Heart left ventricle (tissue), 13 donors: ENCODE measurements around the gene CARD14.

Experiments used
- CTCF ChIP-seq, 12 donors: fragments of 200-600 bp; sonication (generic) in 4 of 12; IDR thresholded peaks; one replicate each; pipeline versions ENCODE4 v1.5.0 to v1.8.0; 2018 to 2022; ENCODE audit warnings: antibody characterized with exemption in 12 of 12, mild to moderate bottlenecking in 5 of 12
- POLR2A ChIP-seq, 2 donors: fragments of 450-650 bp; IDR thresholded peaks; one replicate each; pipeline ENCODE4 v1.6.1; 2017; ENCODE audit warnings: antibody characterized with exemption in 2 of 2, mild to moderate bottlenecking in 2 of 2, moderate library complexity in 2 of 2
- donor health status: ischemic (EF 13 %, LVEDD 7.1; RV severe dilation, severe dysfunction).
- donor health status: DM: no; HTN: yes; CAD: no.
- donor health status: DM: no; HTN: no; CAD: no.
- donor health status: ischemic (EF 25% LVEDD 6.9; RV normal size, moderate dysfunction).
- donor health status: ischemic (EF 25% LVEDD 5.7; RV mildly dilated, moderate dysfunction).
- donor health status: ischemic (EF 35%, LVEDD 5.7; RV mildly dilated, moderate dysfunction).
- donor health status: nonischemic (EF 11% LVEDD 7.7; RV severe dilation, severe dysfunction).
- donor health status: DM: yes; HTN: yes; CAD: no.
- donor health status: PGD.
- donor health status: ischemic (EF 29% LVEDD 5.4; RV normal size, mild dysfunction).
- donor health status: nonischemic (EF 23%, LVEDD 6.1; RV moderate dilation, normal function).

GRCh38 chr17:80204626-80205468 lies 35.0 kb downstream of the CARD14 start:
- TF ChIP-seq CTCF (IDR thresholded peaks at IDR 0.05) (no peak), POLR2A (IDR thresholded peaks at IDR 0.05) (no peak)
